ENCODE measurements around the gene CFI.

DNA sequence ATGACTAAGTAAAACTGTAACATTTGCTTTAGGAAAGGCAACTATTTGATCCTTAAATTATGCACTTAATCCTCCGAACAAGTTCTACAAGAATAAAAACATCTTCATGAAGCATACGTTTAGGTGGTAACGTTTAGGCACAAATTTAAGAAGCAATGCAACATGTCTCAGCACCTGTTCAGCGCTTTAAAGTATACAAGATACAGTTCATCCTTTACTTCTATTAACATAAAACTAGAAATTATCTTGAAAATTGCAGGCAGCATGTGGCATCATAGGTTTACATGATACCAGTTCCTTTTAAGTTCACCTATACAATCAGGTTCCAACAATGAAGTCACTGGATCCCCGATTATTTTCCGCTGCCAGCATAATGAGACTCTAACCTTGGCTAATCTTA is 73.4 kb downstream of the CFI start:
- TF ChIP-seq YY1 (IDR thresholded peaks at IDR 0.05; ENCODE audit: insufficient read depth, insufficient read length) (no peak), ZNF274 (IDR thresholded peaks at IDR 0.05; ENCODE audit: low read depth, low read length) (no peak), SUZ12 (IDR thresholded peaks at IDR 0.05; ENCODE audit: extremely low read depth, insufficient read depth, insufficient read length) (no peak)
